Activated T-cell treated with anti-CD3 and anti-CD28 coated beads, Interleukin-2, amount 50 U/mL, for 48 hours (primary cell): Measurements from ENCODE around the gene TP53AIP1.
A peak's percentile ranks its signal among the peaks of the same experiment; 100 is the strongest.

Source experiments
- DNase-seq, 2 experiments: peaks; one replicate each; pipeline ENCODE4 v3.0.0-alpha.2; 2020

The TP53AIP1 gene

DNA sequence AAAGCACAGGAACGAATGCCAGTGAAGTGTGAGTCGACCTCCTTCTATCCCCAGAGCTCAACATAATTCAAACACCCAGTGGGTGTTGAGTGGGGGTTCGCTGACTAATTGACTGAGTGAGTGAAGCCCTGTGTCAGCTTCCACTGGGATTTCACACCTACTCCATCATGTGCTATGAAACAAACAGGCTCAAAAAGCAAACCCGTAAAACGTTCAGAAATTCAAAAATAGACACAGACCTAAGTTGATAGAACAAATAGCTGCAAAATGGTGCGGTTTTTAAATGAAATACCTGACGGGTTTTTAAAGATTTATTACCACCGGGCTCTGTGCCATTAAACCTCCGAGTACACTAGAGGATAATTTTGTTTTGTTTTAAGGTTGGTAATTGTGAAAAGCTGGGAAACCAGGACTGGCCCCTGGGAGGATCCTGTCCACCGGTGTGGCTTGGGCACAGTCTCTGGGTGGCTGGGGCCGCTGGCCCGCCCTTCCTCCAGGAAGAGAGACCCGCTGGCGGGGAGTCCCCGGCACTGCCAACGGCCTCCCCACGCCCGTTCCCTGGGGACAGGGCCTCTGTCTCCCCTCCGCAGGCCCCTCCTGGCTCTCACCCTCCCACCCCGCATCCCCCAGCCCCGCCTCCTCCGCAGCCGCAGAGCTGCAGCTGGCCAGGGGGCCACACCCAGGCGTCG lies 37.9 kb downstream of the TP53AIP1 start:
- DNase-seq, result no peak

DNA sequence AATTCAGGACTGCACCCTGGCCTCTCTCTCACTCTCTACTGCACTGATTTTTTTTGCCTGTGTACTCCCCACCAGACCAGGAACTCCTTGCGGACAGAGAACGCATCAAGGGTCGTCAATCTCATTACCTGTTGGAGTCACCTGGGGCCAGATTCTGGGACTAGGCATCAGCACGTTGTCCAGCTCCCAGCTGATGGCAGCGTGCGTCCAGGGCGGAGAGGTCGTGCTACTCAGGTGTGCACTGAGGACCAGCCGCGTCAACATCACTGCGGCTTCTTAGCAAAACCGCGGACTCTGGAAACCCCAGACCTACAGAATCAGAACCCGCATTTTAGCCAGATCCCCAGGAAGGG lies 38.4 kb downstream of the TP53AIP1 start:
- no peak for DNase-seq

- no peak for DNase-seq
These were observed 39.2 kb downstream of the TP53AIP1 start for GRCh38 chr11:128903248-128904061.

DNA sequence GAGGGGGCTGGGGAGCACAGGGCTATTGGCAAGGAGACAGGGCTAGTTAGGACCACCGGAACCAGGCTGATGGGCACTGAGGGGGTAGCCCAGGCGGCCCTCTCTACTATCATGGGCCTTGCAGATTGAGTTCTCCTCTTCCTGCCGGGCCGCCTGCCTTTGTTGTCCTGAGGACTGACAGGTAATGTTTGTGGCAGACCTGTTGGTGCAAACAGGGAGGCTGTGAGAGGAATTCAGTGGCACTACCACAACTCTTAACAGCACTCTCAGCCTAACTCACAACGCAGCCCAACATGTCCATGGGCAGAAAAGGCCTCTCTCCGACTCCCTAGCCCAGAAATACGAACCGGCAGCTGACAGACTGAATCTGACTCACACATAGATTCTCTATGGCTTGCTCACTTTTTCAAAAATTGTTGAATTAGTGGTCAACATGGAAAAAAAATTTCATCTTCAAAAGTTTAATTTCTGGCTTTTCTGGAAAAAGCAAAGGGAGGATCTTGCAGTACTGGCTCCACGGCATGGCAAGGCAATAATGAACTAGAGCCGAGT lies 40.1 kb downstream of the TP53AIP1 start:
- no peak for DNase-seq

- no peak for DNase-seq
These were observed 40.8 kb downstream of the TP53AIP1 start for GRCh38 chr11:128901653-128902514.

GRCh38 chr11:128900468-128900867 lies 42.2 kb downstream of the TP53AIP1 start:
- no peak for DNase-seq

DNA sequence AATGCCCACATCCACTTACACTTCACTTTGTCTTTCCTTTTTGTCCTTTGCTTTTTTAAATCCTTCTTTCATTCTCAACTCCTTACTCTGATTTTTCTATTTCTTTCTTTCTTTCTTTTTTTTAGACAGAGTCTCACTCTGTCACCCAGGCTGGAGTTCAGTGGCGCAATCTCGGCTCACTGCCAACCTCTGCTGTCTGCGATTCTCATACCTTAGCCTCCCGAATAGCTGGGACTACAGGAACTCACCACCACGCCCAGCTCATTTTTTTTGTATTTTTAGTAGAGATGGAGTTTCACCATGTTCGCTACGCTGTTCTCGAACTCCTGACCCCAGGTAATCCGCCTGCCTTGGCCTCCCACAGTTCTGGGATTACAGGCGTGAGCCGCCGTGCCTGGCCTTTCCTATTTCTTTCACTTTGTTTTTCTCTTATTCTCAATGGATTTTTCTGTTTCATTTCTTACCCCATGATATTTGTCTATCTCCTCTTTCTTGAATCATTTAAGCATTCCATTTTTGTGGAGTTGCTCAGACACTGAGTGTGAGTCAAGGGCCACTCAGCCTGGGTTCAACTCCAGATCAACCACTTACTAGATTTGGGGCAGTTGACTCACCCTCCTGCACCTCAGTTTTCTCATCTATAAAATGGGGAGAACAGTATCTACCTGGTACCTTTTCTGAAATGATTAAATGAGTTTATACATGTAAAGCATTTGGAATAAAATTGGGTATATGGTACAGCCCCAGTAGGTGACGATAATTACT lies 43.9 kb downstream of the TP53AIP1 start:
- no peak for DNase-seq

- DNase-seq, result no peak
These were observed 44.8 kb downstream of the TP53AIP1 start for GRCh38 chr11:128897826-128898225.

DNA sequence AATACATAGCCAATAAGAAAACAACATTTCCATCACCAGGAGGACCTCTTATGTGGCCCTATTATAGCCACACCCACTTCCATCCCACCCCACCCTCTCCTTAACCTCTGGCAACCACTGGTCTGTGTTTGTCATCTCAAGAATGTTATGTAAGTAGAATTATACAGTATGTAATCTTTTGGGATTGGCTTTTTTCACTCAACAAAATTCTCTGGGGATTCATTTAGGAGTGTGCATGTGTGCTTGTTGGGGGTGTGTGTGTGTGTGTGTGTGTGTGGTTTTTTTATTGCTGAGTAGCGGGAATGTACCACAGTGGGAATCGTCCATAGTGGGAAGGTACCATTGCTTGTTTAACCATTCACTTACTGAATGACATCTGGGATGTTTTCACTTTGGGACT lies 46.3 kb downstream of the TP53AIP1 start:
- DNase-seq, result no peak

DNA sequence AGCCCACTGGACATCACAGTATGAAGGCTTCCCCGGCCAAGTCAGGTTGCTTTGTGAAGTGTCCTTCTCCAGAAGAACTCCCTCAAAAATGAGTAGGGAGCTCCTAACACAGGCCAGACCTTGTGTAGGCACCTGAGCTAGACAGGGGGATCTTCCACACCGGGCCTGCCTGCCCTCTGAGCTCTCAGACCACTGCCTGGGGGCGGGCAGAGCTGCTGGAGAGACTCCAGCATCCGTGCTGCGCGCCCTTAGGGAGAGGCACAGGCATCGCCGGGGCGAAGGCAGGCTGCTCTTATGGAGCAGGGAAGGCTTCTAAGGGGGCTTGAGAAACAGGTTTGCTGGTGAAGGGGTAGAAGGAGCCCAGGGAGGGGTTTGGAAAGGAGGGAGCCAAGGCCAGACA lies 47.1 kb downstream of the TP53AIP1 start:
- no peak for DNase-seq

DNA sequence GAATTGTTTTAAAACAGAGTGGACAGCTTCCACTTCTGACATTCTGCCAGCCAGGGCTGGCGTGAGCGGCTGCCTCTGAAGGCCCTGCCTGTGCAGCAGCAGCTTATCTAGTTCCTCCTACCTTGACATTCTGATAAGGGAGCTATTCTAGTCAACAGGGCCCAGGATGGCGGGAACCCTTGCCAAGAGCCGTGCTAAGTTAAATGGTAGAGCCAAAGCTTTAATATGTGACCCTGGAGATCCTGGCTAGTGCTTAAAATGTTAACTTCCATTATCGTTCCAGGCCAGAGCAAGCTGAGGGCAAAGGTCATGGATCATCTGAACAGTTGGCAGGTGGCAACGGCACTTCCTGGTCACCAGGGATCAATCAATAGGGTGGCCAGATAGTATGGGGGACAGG lies 48.0 kb downstream of the TP53AIP1 start:
- DNase-seq, result no peak

- no peak for DNase-seq
These were observed 48.4 kb downstream of the TP53AIP1 start for GRCh38 chr11:128894286-128894681.

- DNase-seq, result no peak
These were observed 48.9 kb downstream of the TP53AIP1 start for GRCh38 chr11:128893578-128894285.

DNA sequence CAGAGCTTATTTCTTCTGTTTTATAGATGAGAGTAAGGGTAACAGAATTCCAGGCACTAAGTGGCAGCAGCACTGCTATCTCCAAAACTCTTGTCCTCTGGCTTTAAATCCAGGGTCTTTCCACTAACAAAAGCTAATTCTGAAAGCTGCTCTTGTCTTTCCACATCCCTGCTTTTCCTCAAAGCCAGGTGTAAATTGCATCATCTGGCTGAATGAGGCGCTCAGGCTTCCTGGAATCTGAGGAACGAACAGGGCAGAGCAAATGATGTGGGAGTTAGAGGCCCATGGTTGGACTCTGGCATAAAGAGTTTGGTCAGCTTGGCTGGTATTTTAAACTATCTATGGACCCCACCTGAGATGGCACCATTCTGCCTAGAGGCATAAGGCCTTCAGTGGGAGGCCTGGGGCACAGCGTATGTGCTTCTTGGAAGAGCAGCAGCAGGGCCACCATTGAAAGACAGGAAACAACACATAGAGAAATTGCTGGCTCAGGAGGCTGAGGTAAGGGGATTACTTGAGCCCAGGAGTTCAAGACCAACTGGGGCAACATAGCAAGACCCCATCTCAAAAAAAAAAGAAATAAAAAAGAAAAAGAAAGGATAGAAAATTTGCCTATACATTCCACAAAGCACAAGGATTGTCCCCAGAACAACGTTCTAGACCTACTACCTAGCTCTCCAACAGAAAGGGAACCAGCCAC lies 49.7 kb downstream of the TP53AIP1 start:
- no peak for DNase-seq

- DNase-seq, result no peak
These were observed 50.7 kb downstream of the TP53AIP1 start for GRCh38 chr11:128891913-128892398.

DNA sequence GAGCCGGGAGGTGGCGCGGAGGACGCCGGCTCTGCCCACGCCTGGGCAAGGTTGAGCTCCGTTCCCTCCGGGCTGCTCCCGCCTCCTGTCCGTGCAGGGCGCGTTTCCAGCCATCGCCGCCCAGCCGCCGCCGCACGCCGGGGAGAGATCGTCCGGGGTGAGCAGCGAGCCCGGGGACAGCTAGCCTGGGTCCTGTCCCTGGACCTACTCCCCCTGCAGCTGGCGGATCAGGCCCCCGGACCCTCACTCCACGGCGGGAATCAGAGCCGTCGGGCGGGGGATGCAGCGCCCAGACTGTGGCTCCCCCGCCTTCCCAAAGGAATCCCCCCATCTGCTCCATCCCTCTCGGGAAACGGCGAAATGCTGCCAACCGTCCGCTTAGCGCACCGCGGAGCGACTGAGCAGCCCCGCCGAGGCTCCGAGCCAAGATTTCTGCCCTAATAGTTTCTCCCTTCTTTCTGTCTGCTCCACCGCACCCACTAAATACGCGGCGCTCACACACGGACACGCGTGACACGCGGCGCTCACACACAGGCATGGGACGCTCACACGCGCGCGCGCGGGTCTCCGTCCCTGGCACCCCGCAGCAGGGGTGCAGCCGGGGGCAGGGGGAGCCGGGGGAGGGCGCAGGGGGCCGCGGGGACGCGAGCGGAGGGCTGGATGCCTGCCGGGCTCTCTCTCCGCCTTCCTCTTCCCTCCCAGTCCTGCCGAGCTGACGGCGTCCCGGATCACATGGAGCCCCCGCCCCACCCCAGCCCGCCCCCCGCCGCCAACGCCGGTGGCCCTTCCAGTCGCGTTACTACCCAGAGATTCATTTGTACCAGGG lies 51.9 kb downstream of the TP53AIP1 start, which contains the start of gene KCNJ5:
TSS of gene KCNJ5 (plus strand) at position 814 of the 826 bp plus-strand sequence. CDS start 19,918 bp downstream, outside the sequence.
- DNase-seq, result peak; percentile 35 to 48

- no peak for DNase-seq
These were observed 52.5 kb downstream of the TP53AIP1 start for GRCh38 chr11:128890216-128890542.

GRCh38 chr11:128889657-128890213 lies 52.9 kb downstream of the TP53AIP1 start:
- DNase-seq, result no peak
